ENCODE data around the gene FUT4. TPM values are rescaled to one million over a fixed set of nuclear protein-coding genes. Genes with fewer than 3 reads are reported as not detected.
"Not testable (repeated sequence)": the region's sequence is repeated elsewhere in the genome, so short reads cannot be mapped to it uniquely, and the experiment has no call there.

FUT4 gene
- total and polyA plus RNA-seq, 12 donors, result 0.51 to 3.4 (median 1.5) TPM

DNA sequence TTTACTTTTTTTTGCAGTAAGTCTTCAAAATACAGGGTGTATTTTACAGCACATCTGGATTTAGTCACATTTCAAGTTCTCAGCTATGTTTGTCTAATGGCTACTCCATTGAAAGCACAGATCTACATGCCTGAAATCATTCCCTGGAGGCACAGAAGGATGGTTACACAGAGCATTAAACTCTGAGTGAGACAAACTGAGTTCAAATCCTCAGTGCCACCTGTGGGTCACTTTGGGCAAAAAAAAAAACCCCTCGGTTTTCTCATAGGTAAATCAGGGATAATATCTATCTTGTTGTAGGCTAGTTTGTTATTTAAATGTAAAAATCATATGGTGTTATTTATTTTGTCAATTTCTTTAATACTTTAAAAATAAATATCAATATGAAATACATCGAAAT, 42.2 kb upstream of the FUT4 start:
- 69 to 78% methylated on average over 2 of the region's 2 CpGs for WGBS, 2 donors
- no peak overlapping the region for H3K27ac ChIP-seq
- intact Hi-C loops (cut with DNase I), result loop anchor here in 3 of 10 donors (5.0 to 10.0 kb wide), 2 partner anchors 604 to 607 kb away; no protein-coding TSS in a partner anchor
- ATAC-seq, result no peak
- no peak for TF ChIP-seq CTCF (IDR thresholded peaks at IDR 0.05)
- peaks cover 0 to 63% (median 30%) of the 10 kb centered on the region in 9 donors for H3K36me3 ChIP-seq
- DNase-seq, result no peak
- no peaks in the 10 kb centered on the region for H3K9me3 ChIP-seq
- no peak overlapping the region for H3K4me3 ChIP-seq
- H3K4me1 ChIP-seq, result no peaks in the 10 kb centered on the region
- H3K27me3 ChIP-seq, result no peaks in the 10 kb centered on the region

GRCh38 chr11:94504689-94505293, 38.9 kb upstream of the FUT4 start:
- ATAC-seq, result no peak
- Histone ChIP-seq H3K36me3 (peaks cover 0 to 30% (median 5%) of the 10 kb centered on the region in 9 donors), H3K27me3 (no peaks in the 10 kb centered on the region), H3K9me3 (no peaks in the 10 kb centered on the region), H3K4me1 (no peaks in the 10 kb centered on the region), H3K27ac (no peak overlapping the region), H3K4me3 (no peak overlapping the region)
- peak; percentile 40 to 81 (median 76) for TF ChIP-seq CTCF (IDR thresholded peaks at IDR 0.05)
- WGBS, 2 donors, result 25 to 29% methylated on average over 3 of the region's 3 CpGs
- DNase-seq, result no peak
- intact Hi-C loops (cut with DNase I), result loop anchor here in 5 of 10 donors (2.0 to 10.0 kb wide), 4 partner anchors 607 to 612 kb away; no protein-coding TSS in a partner anchor

- 88 to 91% methylated on average over 5 of the region's 5 CpGs for WGBS, 2 donors
- peaks cover 0 to 13% (median 0%) of the 10 kb centered on the region in 9 donors for H3K36me3 ChIP-seq
- H3K4me3 ChIP-seq, H3K27me3 ChIP-seq, DNase-seq, H3K4me1 ChIP-seq, H3K27ac ChIP-seq, ATAC-seq, H3K9me3 ChIP-seq: not testable (repeated sequence)
- intact Hi-C loops (cut with DNase I), result loop anchor here in 2 of 10 donors (5.0 to 10.0 kb wide), 2 partner anchors 612 to 614 kb away; no protein-coding TSS in a partner anchor
Measured at GRCh38 chr11:94506513-94506912, 37.2 kb upstream of the FUT4 start.

DNA sequence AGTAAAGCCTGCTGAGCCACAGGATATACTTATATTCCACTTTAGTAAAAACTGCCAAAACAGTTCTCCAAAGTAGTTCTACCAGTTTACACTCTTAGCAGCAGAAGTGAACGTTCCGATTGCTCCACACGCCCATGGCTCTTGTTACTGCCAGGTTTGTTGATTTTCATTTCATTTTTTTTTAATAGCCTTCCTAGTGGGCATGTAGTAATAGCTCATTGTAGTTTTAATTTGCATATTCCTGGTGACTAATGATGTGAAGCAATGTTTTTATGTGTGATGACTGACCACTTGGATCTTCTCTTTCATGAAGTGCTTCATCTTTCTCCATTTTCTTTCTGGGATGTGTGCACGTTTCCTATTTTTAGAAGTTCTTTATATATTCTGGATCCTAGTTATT, 36.2 kb upstream of the FUT4 start:
- intact Hi-C loops (cut with DNase I), result loop anchor here in 2 of 10 donors (5.0 to 10.0 kb wide), 2 partner anchors 613 to 615 kb away; no protein-coding TSS in a partner anchor
- Histone ChIP-seq H3K27me3 (peaks cover 0 to 8% (median 0%) of the 10 kb centered on the region in 7 donors), H3K4me1 (peaks cover 0 to 8% (median 5%) of the 10 kb centered on the region in 9 donors), H3K27ac (no peak overlapping the region), H3K4me3 (no peak overlapping the region), H3K9me3 (no peaks in the 10 kb centered on the region), H3K36me3 (peaks cover 0 to 3% (median 0%) of the 10 kb centered on the region in 9 donors)
- TF ChIP-seq CTCF (IDR thresholded peaks at IDR 0.05), result no peak
- DNase-seq (no peak), ATAC-seq (no peak)
- WGBS, 2 donors, result 66 to 67% methylated on average over 4 of the region's 4 CpGs

Data from heart right ventricle (tissue), 16 donors.